HepG2 (cell line): Measurements from ENCODE around the gene PIM1. TPM values are rescaled to one million over a fixed set of nuclear protein-coding genes. Genes with fewer than 3 reads are reported as not detected.

ENCODE experiments used
- BCL6 ChIP-seq: IDR thresholded peaks from 2 replicates; pipeline ENCODE4 v1.6.1; 2016; ENCODE audit warnings: missing genetic modification reagents, missing compliant biosample characterization
- CREB1 ChIP-seq, 2 experiments: fragments of 450-650 bp in 1 of 2; IDR thresholded peaks; 2 replicates each; pipeline ENCODE4 v1.6.1; 2016 to 2017; ENCODE audit warnings: control low read depth in 1 of 2, mild to moderate bottlenecking in 1 of 2, missing compliant biosample characterization in 1 of 2, missing genetic modification characterization in 1 of 2
- CREB3 ChIP-seq: sonication (generic); formaldehyde crosslinking; IDR thresholded peaks from 2 replicates; pipeline ENCODE4 v1.5.0; 2020; ENCODE audit warnings: missing genetic modification reagents
- CREM ChIP-seq, 2 experiments: sonication (generic) in 1 of 2; formaldehyde crosslinking in 1 of 2; IDR thresholded peaks; 2 replicates each; pipeline versions ENCODE4 v1.4.0 to v1.6.1; 2016 to 2020; ENCODE audit warnings: antibody characterized with exemption in 1 of 2, mild to moderate bottlenecking in 1 of 2, missing genetic modification reagents in 1 of 2
- EP300 ChIP-seq, 3 experiments: sonication (generic) in 1 of 3; formaldehyde crosslinking in 1 of 3; IDR thresholded peaks; 2 replicates each; pipeline versions ENCODE4 v1.5.1 to v1.6.1; 2011 to 2020; ENCODE audit warnings: low read depth in 2 of 3, low read length in 2 of 3, borderline replicate concordance in 1 of 3, improper control_type of control experiment in 1 of 3, mild to moderate bottlenecking in 1 of 3, missing genetic modification reagents in 1 of 3, moderate library complexity in 1 of 3
- FOXP4 ChIP-seq: sonication (generic); formaldehyde crosslinking; IDR thresholded peaks from 2 replicates; pipeline ENCODE4 v1.4.0; 2020; ENCODE audit warnings: missing genetic modification reagents
- HMG20A ChIP-seq: IDR thresholded peaks from 2 replicates; pipeline ENCODE4 v1.6.1; 2016; ENCODE audit warnings: borderline replicate concordance
- HNF4A ChIP-seq: sonication (generic); formaldehyde crosslinking; IDR thresholded peaks from 2 replicates; pipeline ENCODE4 v1.4.0; 2020; ENCODE audit warnings: missing genetic modification reagents
- HOXA3 ChIP-seq: sonication (generic); formaldehyde crosslinking; IDR thresholded peaks from 2 replicates; pipeline ENCODE4 v1.5.0; 2020; ENCODE audit warnings: missing genetic modification reagents
- IRF2 ChIP-seq: IDR thresholded peaks from 2 replicates; pipeline ENCODE4 v1.6.1; 2018; ENCODE audit warnings: missing genetic modification reagents, missing compliant biosample characterization
- MIER3 ChIP-seq: IDR thresholded peaks from 2 replicates; pipeline ENCODE4 v1.6.1; 2016; ENCODE audit warnings: missing compliant biosample characterization, borderline replicate concordance
- MTERF4 ChIP-seq: sonication (generic); formaldehyde crosslinking; IDR thresholded peaks from 2 replicates; pipeline ENCODE4 v1.8.0; 2023; ENCODE audit warnings: mild to moderate bottlenecking, missing genetic modification reagents
- NKX3-1 ChIP-seq: sonication (generic); formaldehyde crosslinking; IDR thresholded peaks from 2 replicates; pipeline ENCODE4 v1.5.0; 2020; ENCODE audit warnings: missing genetic modification reagents
- NR2F6 ChIP-seq, 2 experiments: IDR thresholded peaks; 2 replicates each; pipeline ENCODE4 v1.6.1; 2016; ENCODE audit warnings: antibody characterized with exemption in 1 of 2, mild to moderate bottlenecking in 1 of 2
- POGZ ChIP-seq: sonication (generic); formaldehyde crosslinking; IDR thresholded peaks from 2 replicates; pipeline ENCODE4 v1.4.0; 2020; ENCODE audit warnings: mild to moderate bottlenecking, missing genetic modification reagents
- STAT6 ChIP-seq: sonication (generic); formaldehyde crosslinking; IDR thresholded peaks from 2 replicates; pipeline ENCODE4 v1.4.0; 2020; ENCODE audit warnings: missing genetic modification reagents, mild to moderate bottlenecking, borderline replicate concordance
- THAP11 ChIP-seq: IDR thresholded peaks from 2 replicates; pipeline ENCODE4 v1.6.1; 2016; ENCODE audit warnings: missing biosample characterization, missing genetic modification reagents
- ZMYM2 ChIP-seq: sonication (generic); formaldehyde crosslinking; IDR thresholded peaks from 2 replicates; pipeline ENCODE4 v1.8.0; 2022; ENCODE audit warnings: mild to moderate bottlenecking, missing genetic modification reagents
- ZNF234 ChIP-seq: sonication (generic); formaldehyde crosslinking; conservative IDR thresholded peaks from 2 replicates; pipeline ENCODE4 v1.5.1; 2020; ENCODE audit warnings: mild to moderate bottlenecking, missing genetic modification reagents
- ZNF562 ChIP-seq: sonication (generic); formaldehyde crosslinking; IDR thresholded peaks from 2 replicates; pipeline ENCODE4 v1.8.0; 2022; ENCODE audit warnings: missing genetic modification reagents, borderline replicate concordance
- ZNF749 ChIP-seq: sonication (generic); formaldehyde crosslinking; IDR thresholded peaks from 2 replicates; pipeline ENCODE4 v1.8.0; 2022; ENCODE audit warnings: mild to moderate bottlenecking, missing genetic modification reagents, moderate library complexity, borderline replicate concordance
- polyA plus RNA-seq, 8 experiments: library from polyadenylated mRNA; depleted of rRNA in 3 of 8; stranded (reverse) in 7 of 8; unstranded in 1 of 8; fragments of >200 nt; fragmentation: Illumina TruSeq in 4 of 8; extraction: Trizol in 4 of 8; gene quantifications; 2 replicates each; pipeline versions ENCODE4 v1.2.1 to v1.2.3, GENCODE V29; 2011 to 2016; ENCODE audit warnings: low read depth in 4 of 8, missing spikeins in 1 of 8, mixed read lengths in 1 of 8; ENCODE audit not compliant: insufficient read depth in 1 of 8
- total RNA-seq, 5 experiments: library from RNA; depleted of rRNA; stranded (reverse); fragments of >200 nt; fragmentation: Illumina TruSeq; extraction: Trizol; gene quantifications; 2 replicates each; pipeline ENCODE4 v1.2.3, GENCODE V29; 2016; ENCODE audit warnings: low read depth in 1 of 5

Gene PIM1
- total and polyA plus RNA-seq, 2 of the 13 experiments (the other 11 are each of a cell fraction or from before 2014, with no cell fraction given) = 29.4 to 117 TPM

GRCh38 chr6:37146735-37147157 lies 23.2 kb upstream of the PIM1 start (continued):
- TF ChIP-seq NKX3-1 = 0 out of 2 replicates have a peak, but pooled peaks have one; percentile 30
- 0 out of 2 replicates have a peak, but pooled peaks have one; percentile 17 for TF ChIP-seq MIER3 (CRISPR knock-in tag)
- peak; percentile 25; the same call in 1 of the 2 replicates for TF ChIP-seq HOXA3 (CRISPR knock-in tag)
- peak; percentile 37; the same call in 1 of the 2 replicates for TF ChIP-seq THAP11 (CRISPR knock-in tag)
- peak; percentile 33; the same call in 1 of the 2 replicates for TF ChIP-seq BCL6 (CRISPR knock-in tag)
- peak; percentile 6; the same call in 1 of the 2 replicates for TF ChIP-seq CREB1 (IDR thresholded peaks at IDR 0.05)
- no peak for TF ChIP-seq CREB1 (CRISPR knock-in tag; IDR thresholded peaks at IDR 0.05)
- TF ChIP-seq EP300 (IDR thresholded peaks at IDR 0.05; ENCODE audit: low read depth in 2 of 2, low read length in 2 of 2) = peak in 1 of 2 experiments; percentile 76; a peak in 2 of 4 replicates
- no peak for TF ChIP-seq EP300 (CRISPR knock-in tag; IDR thresholded peaks at IDR 0.05; ENCODE audit: borderline replicate concordance)
- TF ChIP-seq POGZ (CRISPR knock-in tag) = no peak
- 0 out of 2 replicates have a peak, but pooled peaks have one; percentile 19 for TF ChIP-seq IRF2 (CRISPR knock-in tag)
- 0 out of 2 replicates have a peak, but pooled peaks have one; percentile 6 for TF ChIP-seq NR2F6 (IDR thresholded peaks at IDR 0.05)
- TF ChIP-seq NR2F6 (CRISPR knock-in tag; IDR thresholded peaks at IDR 0.05) = no peak
- no peak for TF ChIP-seq CREB3 (CRISPR knock-in tag)
- TF ChIP-seq ZNF749 (CRISPR knock-in tag) = no peak
- TF ChIP-seq CREM (IDR thresholded peaks at IDR 0.05) = peak; percentile 25; the same call in 1 of the 2 replicates
- no peak for TF ChIP-seq CREM (CRISPR knock-in tag; IDR thresholded peaks at IDR 0.05)
- TF ChIP-seq HMG20A (CRISPR knock-in tag) = peak; percentile 32; the same call in 1 of the 2 replicates
- TF ChIP-seq FOXP4 (CRISPR knock-in tag) = peak; percentile 78
- peak; percentile 36; the same call in 1 of the 2 replicates for TF ChIP-seq STAT6
- peak; percentile 92 for TF ChIP-seq ZMYM2 (CRISPR knock-in tag)
- no peak for TF ChIP-seq MTERF4
- TF ChIP-seq ZNF562 (CRISPR knock-in tag) = no peak
- TF ChIP-seq ZNF234 (CRISPR knock-in tag) = no peak
- TF ChIP-seq HNF4A (CRISPR knock-in tag) = peak; percentile 49; the same call in 1 of the 2 replicates
